GM23338 (cell line): ENCODE data around the gene CCDC63.

ENCODE experiments used
- CREB1 ChIP-seq: fragments of 250-450 bp; sonication (Bioruptor Pico); IDR thresholded peaks from 2 replicates; pipeline ENCODE4 v1.5.0; 2020; ENCODE audit warnings: low read depth, mild to moderate bottlenecking, moderate library complexity
- CTCF ChIP-seq, 2 experiments: fragments of 200-600 bp in 1 of 2; sonication (generic) in 1 of 2; conservative IDR thresholded peaks; 2 replicates each; pipeline versions ENCODE4 v1.5.1 to v1.6.1; 2016 to 2017; ENCODE audit warnings: antibody characterized with exemption in 2 of 2, low read depth in 2 of 2, mild to moderate bottlenecking in 2 of 2, moderate library complexity in 1 of 2
- EZH2 ChIP-seq: fragments of 200-600 bp; sonication (generic); IDR thresholded peaks from one replicate; pipeline ENCODE4 v1.8.0; 2017; ENCODE audit warnings: antibody characterized with exemption, mild to moderate bottlenecking, low read depth; ENCODE audit not compliant: unreplicated experiment
- POLR2AphosphoS5 ChIP-seq: IDR thresholded peaks from 2 replicates; pipeline ENCODE4 v1.6.1; 2016; ENCODE audit warnings: antibody characterized with exemption, low read depth
- REST ChIP-seq: IDR thresholded peaks from one replicate; pipeline ENCODE4 v1.6.1; 2018; ENCODE audit warnings: antibody characterized with exemption; ENCODE audit not compliant: unreplicated experiment

- no peak for TF ChIP-seq CTCF (conservative IDR thresholded peaks at IDR 0.05; ENCODE audit: low read depth in 2 of 2)
- no peak for TF ChIP-seq EZH2
- no peak for TF ChIP-seq REST
- TF ChIP-seq POLR2AphosphoS5, result no peak
- TF ChIP-seq CREB1 (CRISPR knock-in tag), result no peak
These were observed 73.6 kb downstream of the CCDC63 start, which contains the start of gene MYL2 for GRCh38 chr12:110920324-110920910.
